Erythroblast (primary cell): ENCODE results near the gene EBP.
A peak's percentile ranks its signal among the peaks of the same experiment; 100 is the strongest.

Experiments
- DNase-seq, 2 experiments: peaks; one replicate each; lab custom pipeline; 2025; lab: John Stamatoyannopoulos, UW
- GATA1 ChIP-seq: IDR thresholded peaks from 2 replicates; pipeline ENCODE4 v1.6.1; 2011; ENCODE audit warnings: low read depth, mild to moderate bottlenecking, control low read depth, low read length, moderate library complexity
- POLR2A ChIP-seq: IDR thresholded peaks from 2 replicates; pipeline ENCODE4 v1.6.1; 2011; ENCODE audit warnings: mild to moderate bottlenecking, low read length

The EBP gene

DNA sequence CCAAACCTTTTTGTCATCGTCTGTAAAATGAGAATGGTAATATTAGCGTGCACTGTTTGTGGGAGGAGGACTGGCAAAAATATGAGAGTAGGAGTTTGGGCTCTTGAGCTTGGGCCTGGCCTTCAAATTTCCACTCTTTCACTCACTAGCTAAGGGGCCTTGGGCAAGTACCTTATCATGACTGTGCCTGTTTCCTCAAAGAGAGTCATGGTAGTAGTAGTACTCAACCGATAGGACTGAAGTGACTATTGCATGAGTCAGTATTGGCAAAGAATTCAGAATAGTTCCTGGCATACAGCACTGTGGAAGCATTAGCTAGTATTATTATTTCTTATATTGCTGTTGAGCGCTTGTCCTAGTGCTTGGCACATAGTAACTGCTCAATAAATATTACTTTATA lies 36.7 kb downstream of the EBP start:
- TF ChIP-seq GATA1 (no peak), POLR2A (no peak)
- DNase-seq, result peak; percentile 22 to 55

GRCh38 chrX:48559636-48560035 lies 38.0 kb downstream of the EBP start:
- TF ChIP-seq POLR2A (no peak), GATA1 (no peak)
- DNase-seq, result no peak

- no peak for TF ChIP-seq GATA1
- no peak for TF ChIP-seq POLR2A
- DNase-seq, result no peak
These were observed 38.4 kb downstream of the EBP start for GRCh38 chrX:48560056-48560455.

DNA sequence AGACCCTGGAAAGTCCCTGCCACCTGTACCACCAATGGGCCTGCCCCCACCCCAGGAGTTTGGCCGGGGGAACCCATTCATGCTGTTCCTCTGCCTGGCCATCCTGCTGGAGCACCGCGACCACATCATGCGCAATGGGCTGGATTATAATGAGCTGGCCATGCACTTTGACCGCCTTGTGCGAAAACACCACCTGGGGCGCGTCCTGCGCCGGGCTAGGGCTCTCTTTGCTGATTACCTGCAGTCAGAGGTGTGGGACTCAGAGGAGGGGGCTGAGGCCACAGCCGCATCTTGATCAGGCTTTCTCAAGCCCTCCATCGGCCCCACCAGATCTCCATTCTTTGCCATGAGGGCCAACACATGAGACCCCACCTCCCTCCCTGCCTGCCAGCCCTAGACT lies 39.1 kb downstream of the EBP start:
- TF ChIP-seq GATA1 (no peak), POLR2A (no peak)
- DNase-seq, result no peak

DNA sequence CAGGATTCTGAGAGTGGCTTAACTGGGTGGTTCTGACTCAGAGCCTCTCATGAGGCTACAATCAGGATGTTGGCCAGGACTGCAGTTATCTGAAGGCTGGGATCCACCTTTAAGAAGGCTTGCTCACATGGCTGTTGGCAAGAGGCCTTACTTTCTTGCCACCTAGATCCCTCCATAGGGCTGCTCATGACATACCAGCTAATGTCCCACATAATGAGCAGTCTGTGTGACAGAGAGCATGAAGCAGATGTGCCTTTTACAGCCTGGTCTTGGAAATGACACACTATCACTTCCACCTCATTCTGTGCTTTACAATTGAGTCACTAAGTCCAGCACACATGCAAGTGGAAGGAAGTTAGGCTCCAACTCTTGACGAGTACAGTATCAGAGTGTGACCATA lies 48.4 kb downstream of the EBP start:
- no peak for TF ChIP-seq GATA1
- TF ChIP-seq POLR2A, result no peak
- DNase-seq, result peak in 1 of 2 experiments; percentile 8

GRCh38 chrX:48573690-48574269 lies 52.2 kb downstream of the EBP start:
- no peak for TF ChIP-seq GATA1
- TF ChIP-seq POLR2A, result no peak
- no peak for DNase-seq

DNA sequence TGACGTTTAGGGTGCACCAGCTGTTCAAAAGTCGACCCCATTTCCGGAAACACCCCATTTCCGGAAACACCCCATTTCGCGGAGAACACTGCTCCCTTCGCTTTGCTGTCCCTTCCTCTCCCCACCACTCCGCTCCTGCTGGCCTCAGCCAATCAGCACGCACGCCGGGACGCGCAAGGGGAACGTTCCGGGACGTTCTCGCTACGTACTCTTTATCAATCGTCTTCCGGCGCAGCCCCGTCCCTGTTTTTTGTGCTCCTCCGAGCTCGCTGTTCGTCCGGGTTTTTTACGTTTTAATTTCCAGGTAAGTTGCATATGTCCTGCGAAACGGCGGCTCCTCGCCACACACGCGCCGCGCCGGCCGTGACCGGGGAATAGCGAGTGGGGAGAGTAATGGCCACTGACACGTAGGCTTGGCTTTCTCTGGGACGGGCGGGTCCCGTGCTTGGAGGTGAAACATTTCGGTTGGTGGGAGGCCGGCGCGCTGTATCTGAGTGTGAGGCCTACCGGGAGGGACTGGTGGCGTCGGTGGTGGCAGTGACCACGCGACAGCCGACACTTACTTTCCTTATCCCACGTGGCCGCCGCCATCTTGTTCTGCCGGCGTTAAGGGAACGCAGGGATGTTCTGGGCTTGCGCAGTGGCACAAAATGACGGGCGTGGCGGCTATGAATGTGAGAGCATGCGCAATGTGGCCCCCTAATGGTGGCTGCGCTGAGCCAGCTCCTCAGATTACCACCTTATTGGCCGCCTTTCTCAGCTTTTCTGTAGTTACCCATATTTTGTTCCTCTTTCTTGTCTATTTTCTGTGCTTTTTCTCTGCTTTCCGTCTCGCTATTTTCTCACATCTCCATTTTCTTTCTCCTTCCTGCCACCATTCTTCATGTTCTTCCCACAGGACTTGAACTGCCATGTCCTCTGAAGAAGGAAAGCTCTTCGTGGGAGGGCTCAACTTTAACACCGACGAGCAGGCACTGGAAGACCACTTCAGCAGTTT lies 53.0 kb downstream of the EBP start, which contains the start of gene RBM3:
TSS of gene RBM3 (plus strand) at position 215 of the 997 bp plus-strand sequence. CDS start at position 912, 697 bp downstream.
- peak; percentile 93 for TF ChIP-seq POLR2A
- TF ChIP-seq GATA1, result no peak
- peak; percentile 95 to 96 for DNase-seq

- TF ChIP-seq POLR2A, result no peak
- TF ChIP-seq GATA1, result no peak
- no peak for DNase-seq
These were observed 54.0 kb downstream of the EBP start for GRCh38 chrX:48575642-48576041.

DNA sequence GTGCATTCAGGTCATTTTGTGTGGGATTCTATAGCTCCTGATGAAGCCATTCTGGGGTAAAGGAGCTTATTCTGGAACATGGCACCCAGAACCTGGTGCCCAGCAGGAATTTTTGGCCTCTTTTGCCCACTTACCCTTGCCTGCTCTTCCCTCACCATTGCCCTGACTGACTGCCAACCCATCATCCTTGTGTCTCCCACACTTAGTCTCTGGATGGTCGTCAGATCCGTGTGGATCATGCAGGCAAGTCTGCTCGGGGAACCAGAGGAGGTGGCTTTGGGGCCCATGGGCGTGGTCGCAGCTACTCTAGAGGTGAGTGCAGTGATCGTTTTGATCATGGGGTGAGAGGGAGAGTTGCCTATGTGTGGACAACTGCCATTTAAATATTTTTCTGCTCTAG lies 54.5 kb downstream of the EBP start:
- TF ChIP-seq POLR2A (peak; percentile 13), GATA1 (no peak)
- no peak for DNase-seq
